Stimulated activated CD8-positive, alpha-beta memory T cell treated with anti-CD3 and anti-CD28 coated beads, Interleukin-12 subunit alpha, Interleukin-12 subunit beta, amount 100 ng/mL, for 24 hours (primary cell): ENCODE results near the gene RNF214.

Experiments used
- DNase-seq: peaks from one replicate; pipeline ENCODE4 v3.0.0-alpha.2; 2020; ENCODE audit errors: extremely low read depth

Gene RNF214

GRCh38 chr11:117282956-117283355 is 50.5 kb downstream of the RNF214 start:
- DNase-seq: no peak

DNA sequence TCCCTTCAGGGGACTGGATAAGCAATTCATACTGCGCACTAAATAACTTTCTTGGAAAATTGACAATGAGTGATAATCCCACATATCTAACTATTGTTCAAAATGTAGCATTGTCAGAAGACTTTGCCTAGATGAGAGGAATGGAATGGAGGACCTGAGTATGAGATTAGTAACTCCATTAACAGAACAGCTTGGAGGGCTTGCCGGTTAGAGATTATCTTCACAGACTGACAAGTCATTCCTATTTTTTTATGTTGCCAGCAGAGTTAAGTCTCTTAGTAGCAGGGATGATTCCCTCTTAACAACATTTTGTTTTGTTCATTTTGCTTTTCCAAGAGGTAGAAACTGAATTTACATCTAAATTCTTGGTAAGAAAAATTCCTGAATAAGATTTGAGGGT is 51.6 kb downstream of the RNF214 start:
- no peak for DNase-seq

GRCh38 chr11:117286588-117286987 is 54.1 kb downstream of the RNF214 start:
- no peak for DNase-seq

DNA sequence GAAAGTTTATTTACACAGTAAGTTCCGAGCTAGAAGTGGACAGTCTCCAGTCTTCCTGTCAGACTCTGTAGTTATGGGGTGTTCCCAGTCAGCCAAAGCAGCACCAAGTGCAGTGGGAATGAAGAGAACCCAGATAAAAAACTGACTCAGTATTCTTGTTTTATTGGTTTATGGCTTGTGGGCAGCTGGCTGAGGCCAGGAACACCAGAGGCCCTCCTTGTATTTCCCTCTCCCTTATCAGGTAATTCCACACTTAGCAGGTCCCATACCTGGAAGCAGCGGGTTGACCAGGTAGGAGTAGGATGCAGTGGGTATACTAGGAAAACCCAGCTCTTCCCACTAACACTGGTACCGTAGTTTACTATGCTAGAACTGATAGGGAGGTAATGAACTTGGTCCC is 55.2 kb downstream of the RNF214 start:
- no peak for DNase-seq

DNA sequence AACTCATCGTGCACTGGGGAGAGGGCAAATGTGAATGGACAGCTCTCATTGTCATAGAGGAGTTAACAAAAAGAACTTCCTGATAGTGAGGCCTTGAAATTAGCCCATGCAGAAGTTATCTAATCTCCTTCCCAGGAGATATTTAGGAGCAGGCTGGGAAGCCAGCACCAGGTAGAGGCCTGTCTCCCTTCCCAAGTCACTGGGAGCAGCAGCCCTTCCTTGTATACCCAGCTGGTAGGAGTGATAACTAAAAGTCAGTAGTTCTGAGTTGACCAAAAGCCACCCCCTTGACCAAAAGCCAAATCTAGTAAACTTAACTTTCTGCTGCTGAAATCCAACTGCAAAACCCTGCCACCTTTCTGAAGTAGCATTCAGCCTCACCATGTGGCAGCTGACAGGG is 57.3 kb downstream of the RNF214 start:
- no peak for DNase-seq

DNA sequence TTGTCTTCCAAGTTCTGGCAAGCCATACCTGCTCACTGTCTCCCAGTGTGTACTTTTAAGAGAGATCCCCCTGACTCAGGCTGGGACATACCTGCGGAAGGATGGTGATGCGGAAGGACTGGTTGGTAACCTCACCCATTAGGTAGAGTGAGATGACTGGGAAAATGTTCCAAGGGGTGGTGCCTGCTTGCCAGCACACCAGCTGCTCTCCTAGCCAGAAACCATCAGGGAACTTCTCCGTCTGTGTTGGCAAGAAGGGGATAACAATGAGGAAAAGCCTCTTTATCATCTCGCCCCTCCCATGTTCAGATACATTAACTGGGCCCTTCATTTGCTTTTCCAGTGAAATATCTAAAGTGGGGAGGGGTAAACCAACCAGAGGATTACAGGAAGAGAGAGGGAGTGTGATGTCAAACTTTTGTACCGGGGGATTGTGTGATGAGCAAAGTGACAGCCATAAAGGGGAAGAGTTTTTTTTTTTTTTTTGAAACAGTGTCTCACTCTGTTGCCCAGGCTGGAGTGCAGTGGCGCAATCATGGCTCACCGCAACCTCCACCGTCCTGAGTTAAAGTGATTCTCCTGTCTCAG is 58.4 kb downstream of the RNF214 start, which contains the start of gene BACE1-AS:
Gene BACE1-AS, plus strand, starts transcription at position 538 of the 588 bp plus-strand sequence.
- DNase-seq: no peak

GRCh38 chr11:117292616-117293015 is 60.1 kb downstream of the RNF214 start:
- no peak for DNase-seq

GRCh38 chr11:117295438-117296137 is 63.1 kb downstream of the RNF214 start:
- no peak for DNase-seq

GRCh38 chr11:117296881-117297280 is 64.4 kb downstream of the RNF214 start:
- DNase-seq: no peak

DNA sequence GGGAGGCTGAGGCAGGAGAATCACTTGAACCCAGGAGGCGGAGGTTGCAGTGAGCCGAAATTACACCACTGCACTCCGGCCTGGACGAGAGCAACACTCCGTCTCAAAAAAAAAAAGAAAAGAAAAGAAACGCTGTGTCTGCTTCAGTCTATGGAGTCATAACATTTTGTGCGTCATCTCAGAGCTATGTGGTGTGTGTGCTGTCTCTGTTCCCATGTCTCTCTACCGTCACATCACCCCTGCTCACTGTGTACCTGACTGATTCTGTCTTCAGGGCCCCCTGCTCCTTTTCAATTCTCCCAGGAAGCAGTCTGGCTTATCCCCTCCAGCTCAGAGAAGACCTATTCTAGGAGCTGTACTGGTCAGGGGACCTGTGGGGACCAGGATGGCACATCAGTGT is 65.7 kb downstream of the RNF214 start:
- no peak for DNase-seq

DNA sequence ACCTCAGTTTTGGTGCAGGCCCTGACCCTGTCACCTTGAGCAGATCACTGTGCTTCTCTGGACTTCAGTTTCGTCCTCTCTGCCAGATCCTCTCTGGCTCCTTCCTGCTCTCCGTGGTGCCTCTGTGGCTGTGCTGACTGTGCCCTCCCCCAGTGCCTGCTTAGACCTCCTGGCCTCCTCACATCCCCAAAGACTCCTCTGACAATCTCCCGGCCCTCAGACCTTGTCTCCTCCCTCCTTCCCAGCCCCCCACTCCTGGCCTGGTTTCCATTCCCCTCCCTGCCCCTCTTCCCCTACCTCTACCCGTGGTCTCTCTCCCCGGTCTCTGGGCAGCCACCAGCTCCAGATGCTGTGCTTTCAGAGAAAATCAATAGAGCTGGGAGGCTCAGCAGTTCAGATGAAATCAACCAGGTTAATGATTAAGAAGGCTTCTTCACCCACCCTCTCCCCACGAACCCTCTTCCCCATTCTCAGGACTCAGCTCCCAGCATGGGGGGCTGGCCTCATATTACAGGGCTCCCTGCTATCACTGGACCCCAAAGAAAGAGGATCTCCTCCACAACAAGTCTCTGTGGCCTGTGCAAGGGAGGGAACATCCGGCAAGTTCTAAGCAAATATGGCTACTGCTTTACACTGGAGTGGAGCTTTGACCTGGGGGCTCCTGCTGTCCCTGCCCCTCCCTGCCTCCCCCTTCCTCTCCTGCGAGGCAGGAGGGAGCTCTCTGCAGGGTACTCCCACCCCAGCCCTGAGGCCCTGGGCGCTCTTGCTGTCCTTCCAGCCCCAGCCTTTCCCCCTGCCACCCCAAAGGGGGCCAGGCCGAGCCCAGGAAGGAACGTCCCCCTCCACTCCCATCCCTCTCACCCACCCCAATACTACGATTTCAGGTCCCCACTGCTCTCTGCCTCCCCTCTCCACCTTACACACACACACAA is 67.1 kb downstream of the RNF214 start:
- no peak for DNase-seq

GRCh38 chr11:117300283-117300663 is 67.8 kb downstream of the RNF214 start:
- DNase-seq: no peak

DNA sequence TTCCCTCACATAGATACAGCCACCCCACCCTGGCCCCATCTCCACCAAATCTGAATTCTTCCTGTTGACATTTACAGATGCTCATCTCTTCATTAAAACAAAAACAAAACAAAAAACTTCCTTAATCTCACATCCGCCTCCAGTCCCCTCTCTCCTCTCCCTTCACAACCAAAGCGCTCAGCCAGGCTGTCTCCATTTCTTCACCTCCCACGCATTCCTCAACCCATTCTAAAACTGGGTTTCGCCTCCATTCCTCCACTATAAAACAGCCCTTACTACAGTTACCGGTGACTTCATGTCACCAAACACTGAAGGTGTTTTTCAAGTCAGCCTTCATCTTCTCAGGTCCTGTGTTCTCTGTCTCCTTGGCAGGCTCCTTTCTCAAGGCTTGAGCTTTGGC is 68.3 kb downstream of the RNF214 start:
- no peak for DNase-seq

DNA sequence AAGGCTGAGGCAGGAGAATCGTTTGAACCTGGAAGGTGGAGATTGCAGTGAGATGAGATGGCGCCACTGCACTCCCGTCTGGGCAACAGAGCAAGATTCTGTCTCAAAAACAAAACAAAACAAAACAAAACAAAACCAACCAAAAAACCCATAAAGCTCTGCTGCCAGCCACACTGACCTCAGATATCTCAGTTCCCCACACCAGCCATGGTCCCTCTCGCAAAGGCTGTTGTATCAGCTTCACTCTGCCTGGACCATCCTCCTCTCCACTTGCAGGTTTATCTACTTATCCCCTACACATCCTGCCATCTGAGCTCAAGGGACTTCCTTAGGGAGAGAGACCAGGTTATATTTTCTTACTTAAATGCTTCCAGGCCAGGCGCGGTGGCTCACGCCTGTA is 69.8 kb downstream of the RNF214 start:
- DNase-seq: no peak

- no peak for DNase-seq
Measured at GRCh38 chr11:117303101-117303500, 70.6 kb downstream of the RNF214 start.

- DNase-seq: no peak
Measured at GRCh38 chr11:117303646-117304315, 71.3 kb downstream of the RNF214 start.

DNA sequence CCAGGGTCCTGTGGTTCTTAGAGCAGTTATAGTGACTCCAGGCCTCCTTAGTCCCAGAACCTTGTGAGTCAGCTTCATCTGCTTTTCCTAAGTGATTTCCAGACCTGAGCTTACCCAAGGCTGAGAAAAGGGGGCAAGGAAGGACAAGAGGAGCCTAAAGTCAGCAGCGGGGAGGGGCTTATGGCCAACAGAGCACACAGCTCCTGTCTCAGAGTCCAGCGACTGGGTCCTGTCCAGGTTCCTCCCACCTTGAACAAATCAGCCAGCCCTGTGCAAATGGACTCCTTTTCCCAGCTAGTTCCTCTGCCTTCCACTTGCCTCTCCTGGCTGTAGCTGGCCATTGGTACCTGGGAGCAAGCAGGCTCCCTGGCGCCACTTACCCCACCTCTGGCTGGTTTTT is 72.7 kb downstream of the RNF214 start:
- DNase-seq: no peak

- no peak for DNase-seq
Measured at GRCh38 chr11:117309310-117309709, 76.8 kb downstream of the RNF214 start.

DNA sequence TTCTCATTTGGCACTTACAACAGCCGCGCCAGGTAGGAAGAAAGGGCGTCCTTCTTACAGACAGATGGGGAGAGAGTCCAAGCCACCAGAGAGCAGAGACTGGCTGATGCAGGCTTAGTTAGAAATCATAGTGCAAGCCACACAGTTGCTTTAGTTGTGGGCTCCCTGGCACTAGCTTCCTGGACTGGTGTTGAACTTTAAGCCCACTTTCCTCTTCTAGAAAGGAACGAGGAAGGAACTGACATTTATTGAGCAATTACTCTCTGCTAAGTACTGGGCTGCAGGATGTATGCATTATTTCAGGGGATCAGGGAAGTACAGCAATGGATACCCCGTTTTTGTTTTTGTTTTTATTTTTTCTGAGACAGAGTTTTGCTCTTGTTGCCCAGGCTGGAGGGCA is 80.6 kb downstream of the RNF214 start:
- DNase-seq: no peak

DNA sequence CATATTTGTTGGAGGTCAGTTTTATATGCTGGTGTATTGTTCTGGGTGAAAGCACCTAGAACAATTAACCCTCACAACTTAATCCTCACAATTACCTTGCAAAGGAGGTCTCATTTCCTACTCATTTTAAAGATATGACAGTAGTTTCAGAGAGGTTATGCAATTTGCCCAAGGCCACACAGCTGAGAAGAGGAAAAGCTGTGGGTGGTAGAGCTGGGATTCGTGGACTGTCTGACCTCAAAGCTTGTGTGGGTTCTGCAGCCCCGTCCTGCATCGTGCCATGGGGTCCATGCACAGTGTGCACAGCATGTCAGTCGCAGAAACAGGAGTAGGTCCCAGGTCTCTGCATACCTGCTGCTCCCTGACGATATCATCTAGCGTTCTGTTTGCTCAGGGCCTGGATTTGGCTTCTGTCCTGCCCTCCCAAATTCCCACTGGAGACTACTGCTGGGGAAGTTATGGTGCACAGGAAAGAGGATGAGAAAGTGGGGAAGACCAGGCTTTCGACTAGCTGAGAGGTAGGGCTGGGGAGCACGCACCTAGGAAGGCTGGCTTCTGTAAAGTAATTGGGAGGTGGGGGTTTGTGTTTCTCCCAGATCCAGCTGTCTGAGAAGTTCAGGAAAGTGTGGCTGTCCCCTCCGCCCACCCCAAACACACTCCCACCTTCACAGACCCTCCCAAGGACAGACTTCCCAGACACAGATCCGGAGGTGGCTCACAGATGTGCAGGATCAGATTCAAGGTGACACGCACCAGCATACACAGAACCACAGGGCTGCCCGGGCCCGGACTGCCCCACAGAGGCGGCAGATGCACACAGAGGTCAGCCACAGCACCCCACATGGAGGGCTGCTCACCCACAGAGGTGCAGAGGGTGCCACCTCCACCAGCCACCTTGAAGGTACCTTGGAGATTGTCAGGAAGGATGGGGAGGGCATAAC is 81.6 kb downstream of the RNF214 start:
- no peak for DNase-seq

DNA sequence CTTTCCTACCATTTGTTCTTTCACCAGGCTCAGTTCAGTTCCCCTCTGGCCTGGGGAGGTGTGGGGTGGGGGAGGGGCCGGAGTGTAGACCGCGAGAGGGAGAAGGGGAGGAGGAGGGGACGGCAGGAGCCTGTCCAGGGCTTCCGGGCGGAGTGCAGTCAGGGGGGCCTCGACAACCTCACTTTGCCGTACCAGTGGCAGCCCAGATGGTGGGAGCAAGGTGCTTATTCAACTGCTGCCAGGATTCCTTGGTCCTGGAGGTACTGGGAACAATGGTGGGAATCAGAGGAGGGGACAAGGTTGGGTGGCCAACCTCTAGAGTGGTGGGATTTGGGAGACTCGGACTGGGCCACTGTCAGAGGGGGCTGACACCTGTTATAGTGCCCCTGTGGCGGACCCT is 82.4 kb downstream of the RNF214 start:
- no peak for DNase-seq
